ENCODE data around the gene CDC27.

The CDC27 gene, protein sequence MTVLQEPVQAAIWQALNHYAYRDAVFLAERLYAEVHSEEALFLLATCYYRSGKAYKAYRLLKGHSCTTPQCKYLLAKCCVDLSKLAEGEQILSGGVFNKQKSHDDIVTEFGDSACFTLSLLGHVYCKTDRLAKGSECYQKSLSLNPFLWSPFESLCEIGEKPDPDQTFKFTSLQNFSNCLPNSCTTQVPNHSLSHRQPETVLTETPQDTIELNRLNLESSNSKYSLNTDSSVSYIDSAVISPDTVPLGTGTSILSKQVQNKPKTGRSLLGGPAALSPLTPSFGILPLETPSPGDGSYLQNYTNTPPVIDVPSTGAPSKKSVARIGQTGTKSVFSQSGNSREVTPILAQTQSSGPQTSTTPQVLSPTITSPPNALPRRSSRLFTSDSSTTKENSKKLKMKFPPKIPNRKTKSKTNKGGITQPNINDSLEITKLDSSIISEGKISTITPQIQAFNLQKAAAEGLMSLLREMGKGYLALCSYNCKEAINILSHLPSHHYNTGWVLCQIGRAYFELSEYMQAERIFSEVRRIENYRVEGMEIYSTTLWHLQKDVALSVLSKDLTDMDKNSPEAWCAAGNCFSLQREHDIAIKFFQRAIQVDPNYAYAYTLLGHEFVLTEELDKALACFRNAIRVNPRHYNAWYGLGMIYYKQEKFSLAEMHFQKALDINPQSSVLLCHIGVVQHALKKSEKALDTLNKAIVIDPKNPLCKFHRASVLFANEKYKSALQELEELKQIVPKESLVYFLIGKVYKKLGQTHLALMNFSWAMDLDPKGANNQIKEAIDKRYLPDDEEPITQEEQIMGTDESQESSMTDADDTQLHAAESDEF

DNA sequence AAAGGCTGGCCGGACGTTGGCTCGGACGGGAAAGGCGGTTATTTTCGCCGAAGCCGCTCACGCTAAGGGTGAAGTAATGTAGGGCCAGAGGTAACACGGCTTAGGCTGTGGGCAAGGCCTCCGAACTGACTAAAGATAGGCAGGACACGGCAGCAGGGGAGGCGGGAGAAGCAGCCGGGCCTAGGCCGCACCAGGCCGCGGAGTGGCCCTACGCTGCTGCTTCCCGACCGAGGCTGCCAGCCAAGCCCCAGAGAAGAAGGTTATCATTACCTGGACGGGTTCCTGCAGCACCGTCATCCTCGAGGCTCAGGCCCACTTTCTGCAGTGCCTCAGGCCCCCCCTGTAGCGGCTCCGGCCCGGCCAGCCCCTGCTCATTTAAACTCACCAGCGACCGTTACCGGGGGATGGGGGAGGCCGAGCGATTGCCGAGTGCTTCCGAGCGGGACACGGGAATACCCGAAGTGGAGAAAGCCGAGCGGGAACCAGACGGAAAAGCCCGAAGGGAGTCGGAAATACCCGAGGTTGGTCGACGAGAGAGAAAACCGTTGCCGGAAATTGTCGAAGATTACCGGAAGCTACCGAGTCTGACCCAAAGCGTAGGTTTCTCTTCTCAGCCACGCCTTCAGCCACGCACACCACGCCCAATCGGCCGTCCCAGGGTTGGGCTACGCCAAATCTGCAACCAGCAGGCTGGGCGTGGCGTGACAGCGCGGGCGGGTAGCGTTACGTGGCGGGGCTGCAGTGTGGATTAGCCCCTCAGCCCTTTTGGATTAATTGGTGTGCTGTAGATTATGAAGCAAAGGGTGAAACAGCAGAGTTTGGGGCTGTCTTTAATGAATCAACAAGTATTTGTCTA, at the start of gene CDC27:
CDC27 (minus strand) TSS at position 420 of the 856 bp plus-strand sequence; CDS start at position 297, 123 bp downstream.
- Mint-ChIP-seq H3K27ac (peak within 1 kb of the TSS; percentile 95), H3K36me3 (ENCODE audit: low read depth) (peaks cover 19% of the 10 kb centered on the region), H3K9me3 (no peaks in the 10 kb centered on the region), H3K27me3 (no peaks in the 10 kb centered on the region), H3K4me1 (ENCODE audit: low read depth) (peaks cover 43% of the 10 kb centered on the region), H3K4me3 (peak within 1 kb of the TSS; percentile 90)
- intact Hi-C loops (cut with micrococcal nuclease): loop anchor here (5.0 to 10.0 kb wide), 2 partner anchors 38 to 136 kb away; partner anchors contain the start of gene EFCAB13

DNA sequence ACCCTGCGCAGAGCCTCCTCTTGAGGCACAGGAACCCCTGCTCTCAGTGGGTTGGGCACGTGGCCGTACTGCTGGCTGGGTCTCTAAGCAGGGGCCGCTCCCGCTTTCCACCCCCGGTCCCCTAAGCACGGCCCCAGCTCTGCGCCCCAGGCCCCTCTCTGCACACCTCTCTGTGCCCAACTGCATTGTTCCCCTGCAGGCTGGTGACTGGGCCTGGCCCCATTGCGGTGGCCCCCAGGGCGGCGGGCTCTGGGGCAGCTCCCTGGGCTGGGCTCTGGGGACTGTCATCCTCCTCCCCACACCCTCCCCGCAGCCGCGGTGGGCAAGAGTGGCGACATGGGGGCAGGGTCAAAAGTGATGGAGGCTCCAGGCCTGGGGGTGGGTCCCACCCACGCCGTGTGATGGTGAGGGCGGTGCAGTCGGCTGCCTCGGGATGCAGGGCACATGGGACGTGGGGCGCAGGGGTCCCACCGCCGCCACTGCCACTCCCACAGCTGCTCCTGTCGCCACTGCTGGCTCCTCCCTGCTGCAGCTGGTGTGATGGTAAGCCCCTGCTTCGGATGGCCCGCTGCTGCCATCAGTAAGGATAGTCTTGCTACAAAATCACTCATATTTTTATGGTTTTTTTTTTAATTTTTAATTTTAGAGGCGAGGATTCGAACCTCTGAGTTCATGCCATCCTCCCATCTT, 49.4 kb upstream of the CDC27 start:
- Mint-ChIP-seq H3K36me3 (ENCODE audit: low read depth) (no peaks in the 10 kb centered on the region), H3K4me3 (no peak overlapping the region), H3K27ac (no peak overlapping the region), H3K4me1 (ENCODE audit: low read depth) (peaks cover 18% of the 10 kb centered on the region), H3K27me3 (no peaks in the 10 kb centered on the region), H3K9me3 (peaks cover 11% of the 10 kb centered on the region)
- intact Hi-C loops (cut with micrococcal nuclease): no loop called here

DNA sequence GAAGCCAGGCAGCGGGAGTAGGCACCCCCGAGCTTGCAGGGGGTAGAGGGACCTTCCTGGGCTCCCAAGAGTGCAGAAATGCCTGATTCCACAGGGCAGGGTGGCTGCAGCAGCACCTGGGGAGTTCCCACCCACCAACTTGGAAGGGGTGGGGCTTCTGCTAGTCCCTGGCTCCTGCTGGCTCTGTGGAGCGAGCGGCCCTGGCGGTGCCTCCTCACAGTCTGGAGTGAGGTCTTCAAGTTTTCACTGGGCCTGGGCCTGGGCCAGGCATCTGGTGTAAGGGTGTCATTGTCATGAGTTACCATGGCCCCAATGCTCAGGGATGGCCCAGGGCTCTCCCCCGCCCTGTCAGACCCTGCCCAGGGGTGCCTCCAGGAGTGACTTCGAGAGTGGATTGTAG, 48.7 kb upstream of the CDC27 start:
- H3K9me3 Mint-ChIP-seq: peaks cover 11% of the 10 kb centered on the region
- no peak overlapping the region for H3K4me3 Mint-ChIP-seq
- no peak overlapping the region for H3K27ac Mint-ChIP-seq
- no peaks in the 10 kb centered on the region for H3K36me3 Mint-ChIP-seq (ENCODE audit: low read depth)
- H3K4me1 Mint-ChIP-seq (ENCODE audit: low read depth): peaks cover 22% of the 10 kb centered on the region
- intact Hi-C loops (cut with micrococcal nuclease): no loop called here
- no peaks in the 10 kb centered on the region for H3K27me3 Mint-ChIP-seq

DNA sequence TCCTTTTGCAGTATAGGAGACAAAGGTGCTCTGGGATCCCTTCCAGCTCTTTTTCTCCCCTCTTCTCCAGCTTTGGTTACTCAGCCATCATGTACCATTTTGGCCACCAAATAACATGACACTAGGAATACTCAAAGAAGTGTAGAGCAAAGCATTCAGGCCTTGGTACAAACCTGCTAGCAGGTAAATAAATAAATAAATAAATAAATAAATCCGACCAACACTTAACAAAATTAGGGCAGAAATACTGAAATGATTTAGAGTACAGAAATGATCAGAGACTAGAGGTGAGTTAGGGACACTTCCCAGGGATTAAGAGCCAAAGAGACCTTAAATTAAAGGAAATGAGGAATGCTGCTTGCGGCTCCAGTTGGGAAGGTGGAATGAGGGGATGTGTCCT, 46.8 kb upstream of the CDC27 start:
- H3K27ac Mint-ChIP-seq: no peak overlapping the region

DNA sequence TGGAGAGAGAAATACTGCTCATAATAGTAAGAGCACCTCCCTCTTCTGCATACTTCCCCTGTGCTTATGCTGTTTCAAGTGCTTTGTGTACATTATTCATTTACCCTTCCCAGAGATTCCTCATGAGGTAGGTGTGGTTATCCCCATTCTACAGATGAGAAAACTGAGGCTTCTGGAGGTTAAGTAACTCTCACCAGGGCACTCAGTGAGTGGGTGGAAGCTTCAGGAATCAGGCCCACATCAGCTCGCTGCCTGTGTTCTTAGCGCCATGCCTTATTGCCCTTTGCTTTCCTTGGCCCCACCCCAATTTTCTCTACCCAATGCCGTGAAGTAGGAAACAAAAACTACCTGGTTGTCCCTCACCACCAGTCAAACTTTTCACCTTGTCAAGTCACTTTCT, 46.4 kb upstream of the CDC27 start:
- Mint-ChIP-seq H3K4me1 (ENCODE audit: low read depth) (peaks cover 23% of the 10 kb centered on the region), H3K4me3 (no peak overlapping the region), H3K27me3 (peaks cover 4% of the 10 kb centered on the region), H3K9me3 (peaks cover 11% of the 10 kb centered on the region), H3K27ac (no peak overlapping the region), H3K36me3 (ENCODE audit: low read depth) (no peaks in the 10 kb centered on the region)
- intact Hi-C loops (cut with micrococcal nuclease): no loop called here

More for the DNA sequence above, 46.8 kb upstream of the CDC27 start:
- H3K36me3 Mint-ChIP-seq (ENCODE audit: low read depth): no peaks in the 10 kb centered on the region
- H3K4me1 Mint-ChIP-seq (ENCODE audit: low read depth): peaks cover 23% of the 10 kb centered on the region
- peaks cover 11% of the 10 kb centered on the region for H3K9me3 Mint-ChIP-seq
- intact Hi-C loops (cut with micrococcal nuclease): no loop called here
- H3K4me3 Mint-ChIP-seq: no peak overlapping the region
- H3K27me3 Mint-ChIP-seq: no peaks in the 10 kb centered on the region

DNA sequence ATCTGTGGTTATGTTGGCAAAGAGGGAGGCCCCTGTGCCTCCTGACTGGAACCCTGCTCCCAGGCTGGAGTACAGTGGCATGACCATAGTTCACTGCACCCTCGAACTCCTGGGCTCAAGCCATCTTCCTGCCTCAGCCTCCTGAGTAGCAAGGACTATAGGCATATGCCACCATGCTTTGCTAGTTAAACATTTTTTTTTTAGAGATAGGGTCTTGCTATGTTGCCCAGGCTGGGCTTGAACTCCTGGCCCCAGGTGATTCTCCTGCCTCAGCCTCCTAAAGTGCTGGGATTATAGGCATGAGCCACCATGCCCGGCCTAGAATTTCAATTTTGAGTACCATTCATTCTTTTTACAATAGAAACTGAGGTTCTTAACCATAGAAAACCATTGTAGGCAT, 43.4 kb upstream of the CDC27 start:
- H3K9me3 Mint-ChIP-seq: peaks cover 11% of the 10 kb centered on the region
- H3K27me3 Mint-ChIP-seq: peaks cover 9% of the 10 kb centered on the region
- peak overlapping the region; percentile 53 for H3K27ac Mint-ChIP-seq
- H3K36me3 Mint-ChIP-seq (ENCODE audit: low read depth): no peaks in the 10 kb centered on the region
- intact Hi-C loops (cut with micrococcal nuclease): no loop called here
- H3K4me1 Mint-ChIP-seq (ENCODE audit: low read depth): peaks cover 32% of the 10 kb centered on the region
- no peak overlapping the region for H3K4me3 Mint-ChIP-seq

DNA sequence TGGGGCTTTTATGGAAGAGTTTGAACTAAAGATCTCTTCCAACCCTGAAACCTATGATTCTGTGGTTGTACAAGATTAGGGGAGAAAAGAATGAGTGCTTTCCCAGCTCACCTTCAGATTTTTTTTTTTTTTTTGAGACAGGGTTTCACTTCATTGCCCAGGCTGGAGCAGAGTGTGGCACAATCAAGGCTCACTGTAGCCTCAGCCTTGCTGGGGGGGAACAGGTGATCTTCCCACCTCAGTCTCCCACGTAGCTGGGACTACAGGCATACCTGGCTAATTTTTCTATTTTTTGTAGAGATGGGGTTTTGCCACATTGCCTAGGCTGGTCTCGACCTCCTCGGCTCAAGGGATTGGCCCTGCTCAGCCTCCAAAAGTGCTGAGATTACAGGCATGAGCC, 42.8 kb upstream of the CDC27 start:
- intact Hi-C loops (cut with micrococcal nuclease): no loop called here
- Mint-ChIP-seq H3K27me3 (peaks cover 9% of the 10 kb centered on the region), H3K4me3 (no peak overlapping the region), H3K27ac (peak overlapping the region; percentile 53), H3K9me3 (peaks cover 5% of the 10 kb centered on the region), H3K4me1 (ENCODE audit: low read depth) (peaks cover 36% of the 10 kb centered on the region), H3K36me3 (ENCODE audit: low read depth) (no peaks in the 10 kb centered on the region)

DNA sequence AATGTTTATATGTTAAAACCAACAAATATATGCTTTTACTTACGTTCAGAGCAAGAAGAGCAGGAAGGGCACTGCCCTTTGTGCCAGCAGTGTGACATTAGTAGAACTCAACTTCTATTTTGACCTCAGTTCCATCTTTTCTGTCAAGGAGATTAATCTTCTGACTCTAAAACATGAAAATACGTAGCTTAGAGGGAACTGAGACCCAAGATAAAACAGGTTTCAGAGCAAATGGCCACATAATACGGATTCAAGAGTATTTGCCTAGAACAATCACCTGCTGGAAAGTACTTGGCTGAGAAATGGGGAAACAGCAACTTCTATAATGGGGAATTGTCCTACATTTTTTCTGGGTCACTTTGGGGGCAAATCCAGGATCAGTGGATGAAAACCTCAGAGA, 42.2 kb upstream of the CDC27 start:
- H3K4me3 Mint-ChIP-seq: no peak overlapping the region
- H3K4me1 Mint-ChIP-seq (ENCODE audit: low read depth): peaks cover 41% of the 10 kb centered on the region
- H3K36me3 Mint-ChIP-seq (ENCODE audit: low read depth): no peaks in the 10 kb centered on the region

DNA sequence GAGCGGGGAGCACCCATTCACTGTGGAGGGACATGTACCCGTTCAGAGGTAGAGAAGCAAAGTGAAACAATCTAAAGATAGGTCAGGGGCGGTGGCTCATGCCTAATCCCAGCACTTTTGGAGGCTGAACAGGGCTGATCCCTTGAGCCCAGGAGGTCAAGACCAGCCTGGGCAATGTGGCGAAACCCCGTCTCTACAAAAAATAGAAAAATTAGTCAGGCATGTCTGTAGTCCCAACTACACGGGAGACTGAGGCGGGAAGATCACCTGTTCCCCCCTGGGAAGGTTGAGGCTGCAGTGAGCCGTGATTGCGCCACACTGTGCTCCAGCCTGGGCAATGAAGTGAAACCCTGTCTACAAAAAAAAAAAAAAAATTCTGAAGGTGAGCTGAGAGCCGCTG, 41.8 kb upstream of the CDC27 start:
- intact Hi-C loops (cut with micrococcal nuclease): no loop called here
- no peak overlapping the region for H3K4me3 Mint-ChIP-seq
- peak overlapping the region; percentile 28 for H3K27ac Mint-ChIP-seq
- H3K4me1 Mint-ChIP-seq (ENCODE audit: low read depth): peaks cover 46% of the 10 kb centered on the region
- no peaks in the 10 kb centered on the region for H3K36me3 Mint-ChIP-seq (ENCODE audit: low read depth)
- peaks cover 9% of the 10 kb centered on the region for H3K27me3 Mint-ChIP-seq
- no peaks in the 10 kb centered on the region for H3K9me3 Mint-ChIP-seq

More for the DNA sequence above, 42.2 kb upstream of the CDC27 start:
- Mint-ChIP-seq H3K9me3 (no peaks in the 10 kb centered on the region), H3K27ac (no peak overlapping the region), H3K27me3 (peaks cover 9% of the 10 kb centered on the region)
- intact Hi-C loops (cut with micrococcal nuclease): no loop called here

DNA sequence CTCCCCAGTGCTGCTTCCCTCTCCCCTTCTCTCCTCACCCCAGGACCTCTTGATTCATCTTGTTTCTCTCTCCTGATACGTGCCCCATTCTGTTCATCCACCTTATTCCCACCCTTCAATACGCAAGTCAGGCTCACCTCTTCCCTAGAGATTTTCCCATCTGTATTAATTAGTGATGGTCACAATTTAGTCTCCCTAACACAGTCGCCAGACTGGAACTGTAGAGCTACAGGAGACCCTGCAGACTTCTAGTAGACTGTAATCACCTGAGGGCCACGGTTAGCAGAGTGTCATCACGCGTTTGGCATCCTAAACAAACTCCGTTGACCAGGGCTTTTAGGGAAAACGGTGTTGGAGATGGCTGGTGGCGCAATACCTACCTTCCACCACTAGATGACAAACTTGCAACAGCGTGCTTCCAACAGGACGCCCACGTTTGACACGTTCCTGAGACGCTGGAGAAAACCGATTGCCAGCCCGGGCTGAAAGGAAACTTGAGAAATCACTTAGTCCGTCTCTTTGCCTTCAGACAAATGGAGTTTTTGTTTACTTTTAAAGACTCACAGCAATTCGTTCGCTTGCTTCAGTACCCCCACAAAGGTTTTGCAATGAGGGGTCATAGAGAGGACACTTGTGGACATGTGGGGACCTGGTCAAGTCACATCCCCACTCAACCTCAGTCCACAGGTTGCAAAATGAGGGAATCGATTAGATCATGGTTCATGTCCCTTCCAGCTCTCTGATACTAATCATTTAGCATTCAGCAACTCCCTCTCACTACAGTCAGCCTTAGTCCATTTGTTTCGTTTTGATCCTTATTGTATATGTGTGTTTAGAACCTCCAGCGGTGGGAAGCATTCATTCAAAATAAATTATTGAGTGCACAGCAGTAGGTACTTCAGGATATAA, 40.7 kb upstream of the CDC27 start:
- peaks cover 9% of the 10 kb centered on the region for H3K27me3 Mint-ChIP-seq
- H3K4me3 Mint-ChIP-seq: peak overlapping the region; percentile 38
- peak overlapping the region; percentile 42 for H3K27ac Mint-ChIP-seq
- intact Hi-C loops (cut with micrococcal nuclease): loop anchor here (1.0 to 5.0 kb wide), 2 partner anchors 42 to 86 kb away; partner anchors contain the start of gene CDC27
- H3K36me3 Mint-ChIP-seq (ENCODE audit: low read depth): no peaks in the 10 kb centered on the region
- H3K9me3 Mint-ChIP-seq: no peaks in the 10 kb centered on the region
- peaks cover 56% of the 10 kb centered on the region for H3K4me1 Mint-ChIP-seq (ENCODE audit: low read depth)

DNA sequence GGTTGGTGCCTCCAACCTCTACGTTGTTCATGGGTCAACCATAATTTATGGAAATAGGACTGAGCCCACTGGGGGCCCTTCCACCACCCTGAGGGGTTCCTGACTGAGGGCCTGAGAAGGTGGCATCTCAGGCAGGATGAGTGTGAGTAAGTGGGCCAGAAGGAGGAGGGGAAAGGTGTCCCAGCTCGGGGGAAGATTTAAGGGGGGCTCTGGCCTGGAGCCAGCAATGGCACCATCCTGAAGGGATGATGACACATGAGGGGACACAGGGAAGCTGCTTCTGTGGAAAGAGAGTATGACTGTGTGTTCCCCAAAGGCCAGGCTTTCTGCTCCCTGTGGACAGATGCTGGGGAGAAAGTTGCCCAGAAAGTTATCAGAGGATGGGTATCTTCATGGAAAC, 38.8 kb upstream of the CDC27 start:
- intact Hi-C loops (cut with micrococcal nuclease): loop anchor here (5.0 kb wide), 1 partner anchor 41 kb away; the partner anchor contains the start of gene CDC27
- H3K4me3 Mint-ChIP-seq: no peak overlapping the region
- H3K27me3 Mint-ChIP-seq: peaks cover 9% of the 10 kb centered on the region
- H3K27ac Mint-ChIP-seq: no peak overlapping the region
- peaks cover 6% of the 10 kb centered on the region for H3K36me3 Mint-ChIP-seq (ENCODE audit: low read depth)
- peaks cover 72% of the 10 kb centered on the region for H3K4me1 Mint-ChIP-seq (ENCODE audit: low read depth)
- no peaks in the 10 kb centered on the region for H3K9me3 Mint-ChIP-seq

DNA sequence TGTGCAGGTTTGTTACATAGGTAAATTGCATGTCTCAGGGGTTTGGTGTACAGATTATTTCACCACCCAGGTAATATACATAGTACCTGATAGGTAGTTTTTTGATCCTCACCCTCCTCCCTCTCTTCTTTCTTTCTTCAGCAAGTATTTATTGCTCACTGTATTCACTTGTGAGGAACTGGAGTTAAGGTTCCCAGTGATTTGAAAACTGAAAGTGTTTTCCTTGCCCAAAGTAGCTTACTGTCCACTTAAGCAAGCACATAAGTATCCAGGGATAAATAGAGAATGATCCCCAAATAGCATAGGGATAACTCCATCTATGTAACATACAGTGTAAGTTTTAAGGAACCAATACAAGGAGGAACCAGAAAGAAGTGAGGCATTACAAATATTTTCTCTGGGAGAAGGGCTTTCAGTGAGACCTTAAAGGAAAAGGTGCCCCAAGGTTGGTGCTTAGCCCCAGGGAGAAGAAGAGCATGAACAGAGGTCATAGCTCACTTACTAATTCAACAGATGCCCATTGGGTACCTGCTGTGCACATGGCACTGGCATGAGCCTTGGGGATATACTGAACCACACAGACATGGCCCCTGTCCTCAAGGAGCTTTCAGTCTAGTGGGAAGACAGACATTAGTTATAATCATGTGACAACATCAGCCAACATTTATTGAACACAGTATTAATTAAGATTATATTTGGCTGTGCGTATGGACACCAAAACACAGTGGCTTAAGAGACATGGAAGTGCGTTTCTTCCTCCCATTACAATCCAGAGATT, 37.0 kb upstream of the CDC27 start:
- intact Hi-C loops (cut with micrococcal nuclease): loop anchor here (5.0 kb wide), 1 partner anchor 39 kb away; the partner anchor contains the start of gene CDC27
- Mint-ChIP-seq H3K9me3 (no peaks in the 10 kb centered on the region), H3K36me3 (ENCODE audit: low read depth) (peaks cover 6% of the 10 kb centered on the region), H3K4me3 (peak overlapping the region; percentile 10), H3K27me3 (peaks cover 20% of the 10 kb centered on the region), H3K27ac (peak overlapping the region; percentile 90), H3K4me1 (ENCODE audit: low read depth) (peaks cover 76% of the 10 kb centered on the region)

Measured in dendritic cell treated with granulocyte-macrophage colony-stimulating factor and Interleukin-4, amounts not matched to agents 40 ng/mL and 50 ng/mL, for 4 days (primary cell).